A673 (cell line): ENCODE results near the gene EXOC4. TPM values are rescaled to one million over a fixed set of nuclear protein-coding genes. Genes with fewer than 3 reads are reported as not detected.

Experiments used
- BruUV-seq: library from RNA; stranded (reverse); fragments of 400-500 nt; replicated peaks from 2 replicates; lab custom pipeline; 2021; lab: Mats Ljungman, UMichigan
- CTCF ChIA-PET: fragments of 300-600 bp; sonication (Branson Sonifier 250); formaldehyde crosslinking; loops from one replicate; lab custom pipeline; 2022; ENCODE audit warnings: antibody characterized with exemption; lab: Charles Lee
- POLR2A ChIA-PET: fragments of 300-600 bp; sonication (Branson Sonifier 250); formaldehyde crosslinking; loops from one replicate; lab custom pipeline; 2022; ENCODE audit warnings: antibody characterized with exemption; ENCODE audit not compliant: low non-redundant PET; lab: Charles Lee
- DNase-seq: peaks from one replicate; pipeline ENCODE4 v3.0.0-alpha.2; 2015; ENCODE audit warnings: low spot score
- H3K27ac ChIP-seq: fragments of 200-600 bp; sonication (generic); 2 replicates; pipeline ENCODE4 v1.5.1; 2016; ENCODE audit warnings: mixed run types, low read depth, mild to moderate bottlenecking, mixed read lengths, antibody characterized with exemption, low read length; ENCODE audit not compliant: poor library complexity, severe bottlenecking
- H3K27me3 ChIP-seq: fragments of 200-600 bp; sonication (generic); replicated peaks from 2 replicates; pipeline ENCODE4 v1.6.1; 2017; ENCODE audit warnings: mixed run types, low read depth, mild to moderate bottlenecking, mixed read lengths, antibody characterized with exemption, low read length; ENCODE audit not compliant: insufficient read depth, poor library complexity
- H3K36me3 ChIP-seq: fragments of 200-600 bp; sonication (generic); 2 replicates; pipeline ENCODE4 v1.6.1; 2016; ENCODE audit warnings: mixed run types, mild to moderate bottlenecking, mixed read lengths, antibody characterized with exemption, low read length; ENCODE audit not compliant: insufficient read depth, poor library complexity, severe bottlenecking
- H3K4me1 ChIP-seq: fragments of 200-600 bp; sonication (generic); 2 replicates; pipeline ENCODE4 v1.6.1; 2017; ENCODE audit warnings: mixed run types, mild to moderate bottlenecking, mixed read lengths, antibody characterized with exemption, low read length; ENCODE audit not compliant: insufficient read depth, poor library complexity, severe bottlenecking
- H3K4me3 ChIP-seq: fragments of 200-600 bp; sonication (generic); 2 replicates; pipeline ENCODE4 v1.5.1; 2016; ENCODE audit warnings: low read depth, mixed run types, mild to moderate bottlenecking, mixed read lengths, low read length; ENCODE audit not compliant: poor library complexity, severe bottlenecking
- H3K9me3 ChIP-seq: fragments of 200-600 bp; sonication (generic); 2 replicates; pipeline ENCODE4 v1.6.1; 2016; ENCODE audit warnings: mixed run types, low read depth, mild to moderate bottlenecking, mixed read lengths, antibody characterized with exemption, low read length; ENCODE audit not compliant: poor library complexity, severe bottlenecking
- EZH2 ChIP-seq: fragments of 200-600 bp; sonication (generic); IDR thresholded peaks from 2 replicates; pipeline ENCODE4 v1.6.1; 2017; ENCODE audit warnings: borderline replicate concordance, low read depth, mild to moderate bottlenecking, mixed read lengths, antibody characterized with exemption, low read length; ENCODE audit not compliant: poor library complexity, severe bottlenecking
- intact Hi-C: fragments of 100-400 bp; cut with micrococcal nuclease; formaldehyde crosslinking; loops from one replicate; pipeline ENCODE4 v1.10.0; 2022; ENCODE audit not compliant: unreplicated experiment
- total RNA-seq: library from RNA; stranded (reverse); gene quantifications from 2 replicates; pipeline ENCODE4 v1.2.3, GENCODE V29; 2021
- TF ChIP-seq, protein P1 (sequence below): fragments of 300-800, 200-600 bp; sonication (generic); conservative IDR thresholded peaks from 2 replicates; pipeline ENCODE4 v1.5.1; 2017; ENCODE audit warnings: low read depth, mild to moderate bottlenecking, antibody characterized with exemption, low read length, moderate library complexity, mixed read lengths

The EXOC4 gene
- total RNA-seq, 1 experiment from 2014 or later: 66.1 TPM

GRCh38 chr7:133654547-133654946 lies 401.7 kb downstream of the EXOC4 start:
- no TSS peak for BruUV-seq
- Histone ChIP-seq H3K27me3 (no peaks in the 10 kb centered on the region), H3K4me1 (no peaks in the 10 kb centered on the region), H3K9me3 (no peaks in the 10 kb centered on the region), H3K4me3 (no peak overlapping the region), H3K36me3 (no peaks in the 10 kb centered on the region), H3K27ac (no peak overlapping the region)
- ChIA-PET CTCF (no interaction called here), POLR2A (no interaction called here)
- no peak for DNase-seq
- TF ChIP-seq, protein P1, sequence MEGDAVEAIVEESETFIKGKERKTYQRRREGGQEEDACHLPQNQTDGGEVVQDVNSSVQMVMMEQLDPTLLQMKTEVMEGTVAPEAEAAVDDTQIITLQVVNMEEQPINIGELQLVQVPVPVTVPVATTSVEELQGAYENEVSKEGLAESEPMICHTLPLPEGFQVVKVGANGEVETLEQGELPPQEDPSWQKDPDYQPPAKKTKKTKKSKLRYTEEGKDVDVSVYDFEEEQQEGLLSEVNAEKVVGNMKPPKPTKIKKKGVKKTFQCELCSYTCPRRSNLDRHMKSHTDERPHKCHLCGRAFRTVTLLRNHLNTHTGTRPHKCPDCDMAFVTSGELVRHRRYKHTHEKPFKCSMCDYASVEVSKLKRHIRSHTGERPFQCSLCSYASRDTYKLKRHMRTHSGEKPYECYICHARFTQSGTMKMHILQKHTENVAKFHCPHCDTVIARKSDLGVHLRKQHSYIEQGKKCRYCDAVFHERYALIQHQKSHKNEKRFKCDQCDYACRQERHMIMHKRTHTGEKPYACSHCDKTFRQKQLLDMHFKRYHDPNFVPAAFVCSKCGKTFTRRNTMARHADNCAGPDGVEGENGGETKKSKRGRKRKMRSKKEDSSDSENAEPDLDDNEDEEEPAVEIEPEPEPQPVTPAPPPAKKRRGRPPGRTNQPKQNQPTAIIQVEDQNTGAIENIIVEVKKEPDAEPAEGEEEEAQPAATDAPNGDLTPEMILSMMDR: no peak
- no peak for TF ChIP-seq EZH2
- intact Hi-C loops: no loop called here

DNA sequence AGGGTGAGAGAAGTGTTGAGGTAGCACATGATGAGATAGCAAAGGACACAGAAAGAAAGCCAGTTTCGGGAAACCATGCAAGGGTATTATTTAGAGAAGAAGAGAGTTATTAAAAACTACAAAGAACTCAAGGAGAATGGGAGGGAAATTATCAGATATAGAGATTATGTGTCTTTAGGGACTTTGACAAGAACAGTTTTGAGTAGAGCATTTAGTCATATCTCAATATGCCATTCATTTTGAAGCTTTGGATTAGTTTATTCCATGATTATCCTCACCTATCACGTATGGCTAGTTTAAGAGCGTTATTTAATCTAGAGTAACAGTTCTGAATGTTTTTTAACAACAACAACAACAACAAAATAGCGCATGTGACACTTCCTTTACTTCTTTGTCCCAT lies 409.4 kb downstream of the EXOC4 start:
- no TSS peak for BruUV-seq
- intact Hi-C loops: no loop called here
- Histone ChIP-seq H3K27ac (no peak overlapping the region), H3K27me3 (no peaks in the 10 kb centered on the region), H3K4me3 (no peak overlapping the region), H3K36me3 (no peaks in the 10 kb centered on the region), H3K9me3 (no peaks in the 10 kb centered on the region), H3K4me1 (no peaks in the 10 kb centered on the region)
- ChIA-PET CTCF (no interaction called here), POLR2A (no interaction called here)
- DNase-seq: no peak
- TF ChIP-seq, protein P1: no peak
- TF ChIP-seq EZH2: no peak

DNA sequence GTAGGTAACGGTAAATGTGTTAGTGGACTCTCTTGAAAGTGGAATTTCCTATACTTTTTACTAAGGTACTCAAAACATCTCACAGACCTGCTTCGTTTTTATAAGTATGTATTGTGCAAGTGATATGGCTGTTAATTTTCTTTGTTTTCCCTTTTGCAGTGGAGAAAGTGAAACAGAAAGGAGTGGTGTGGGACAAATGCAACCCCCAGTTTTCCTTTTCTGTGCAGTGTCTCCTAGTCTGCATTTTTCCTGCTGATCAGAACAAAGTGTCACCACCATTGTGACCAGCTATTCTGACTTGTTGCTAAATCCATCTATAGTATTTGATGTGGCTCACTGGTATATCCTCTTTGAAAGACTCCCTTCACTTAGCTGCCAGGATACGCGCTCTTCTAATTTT lies 410.0 kb downstream of the EXOC4 start:
- no TSS peak for BruUV-seq
- Histone ChIP-seq H3K27ac (no peak overlapping the region), H3K4me1 (no peaks in the 10 kb centered on the region), H3K27me3 (no peaks in the 10 kb centered on the region), H3K4me3 (no peak overlapping the region), H3K36me3 (no peaks in the 10 kb centered on the region), H3K9me3 (no peaks in the 10 kb centered on the region)
- TF ChIP-seq, protein P1: no peak
- TF ChIP-seq EZH2: no peak
- no peak for DNase-seq
- POLR2A ChIA-PET: no interaction called here
- intact Hi-C loops: no loop called here
- CTCF ChIA-PET: no interaction called here
